Ascending aorta (tissue), 2 donors: ENCODE measurements around the gene ATP5F1D. TPM values are rescaled to one million over a fixed set of nuclear protein-coding genes. Genes with fewer than 3 reads are reported as not detected.

ENCODE experiments used
- DNase-seq, 2 donors: peaks; one replicate each; pipeline ENCODE4 v3.0.0-alpha.2; 2019; ENCODE audit warnings: low spot score in 2 of 2
- H3K27ac ChIP-seq, 2 donors: fragments of 200-600 bp; sonication (generic); one replicate each; pipeline ENCODE4 v1.5.1; 2016 to 2017; ENCODE audit warnings: mild to moderate bottlenecking in 1 of 2
- H3K27me3 ChIP-seq: fragments of 200-600 bp; sonication (generic); one replicate; pipeline ENCODE4 v1.5.1; 2017
- H3K36me3 ChIP-seq, 2 donors: fragments of 200-600 bp; sonication (generic); one replicate each; pipeline ENCODE4 v1.5.1; 2016
- H3K4me1 ChIP-seq, 2 donors: fragments of 200-600 bp; sonication (generic); one replicate each; pipeline ENCODE4 v1.5.1; 2016 to 2017; ENCODE audit warnings: mild to moderate bottlenecking in 1 of 2
- H3K4me3 ChIP-seq, 2 donors: fragments of 200-600 bp; sonication (generic); one replicate each; pipeline ENCODE4 v1.5.1; 2016 to 2017; ENCODE audit warnings: mild to moderate bottlenecking in 1 of 2
- H3K9me3 ChIP-seq, 2 donors: fragments of 200-600 bp; sonication (generic); one replicate each; pipeline ENCODE4 v1.5.1; 2016
- CTCF ChIP-seq, 3 experiments: fragments of 200-600 bp in 2 of 3; fragments of 450-650 bp in 1 of 3; sonication (generic) in 2 of 3; IDR thresholded peaks; one replicate each; pipeline ENCODE4 v1.5.1; 2016 to 2019; ENCODE audit warnings: antibody characterized with exemption in 3 of 3, mild to moderate bottlenecking in 1 of 3, moderate library complexity in 1 of 3
- intact Hi-C: fragments of 100-400 bp; cut with DNase I; formaldehyde crosslinking; loops from one replicate; pipeline ENCODE4 v1.15.1; 2023
- total RNA-seq: library from RNA; depleted of rRNA; stranded (reverse); fragments of >200 nt; gene quantifications from one replicate; pipeline ENCODE4 v1.1.0, GENCODE V29; 2016

ATP5F1D gene
- total RNA-seq, 1 donor from 2014 or later, result 232 TPM

- no peak for DNase-seq
- H3K4me3 ChIP-seq, result no peak overlapping the region
- intact Hi-C loops, result no loop called here
- H3K9me3 ChIP-seq, result no peaks in the 10 kb centered on the region
- H3K27ac ChIP-seq, result no peak overlapping the region
- no peak for TF ChIP-seq CTCF (IDR thresholded peaks at IDR 0.05)
- no peaks in the 10 kb centered on the region for H3K36me3 ChIP-seq
- no peaks in the 10 kb centered on the region for H3K4me1 ChIP-seq
- peaks cover 26% of the 10 kb centered on the region for H3K27me3 ChIP-seq
These were observed 48.7 kb downstream of the ATP5F1D start for GRCh38 chr19:1290196-1290702.

- TF ChIP-seq CTCF (IDR thresholded peaks at IDR 0.05), result no peak
- no peak for DNase-seq
These were observed 49.4 kb downstream of the ATP5F1D start for GRCh38 chr19:1290703-1291651.

GRCh38 chr19:1291761-1292418 is 50.3 kb downstream of the ATP5F1D start:
- peaks cover 24% of the 10 kb centered on the region for H3K27me3 ChIP-seq
- TF ChIP-seq CTCF (IDR thresholded peaks at IDR 0.05), result no peak
- no peak for DNase-seq
- H3K27ac ChIP-seq, result no peak overlapping the region
- H3K4me1 ChIP-seq, result peaks cover 3% of the 10 kb centered on the region in 2 donors
- H3K9me3 ChIP-seq, result no peaks in the 10 kb centered on the region
- H3K36me3 ChIP-seq, result no peaks in the 10 kb centered on the region
- H3K4me3 ChIP-seq, result no peak overlapping the region
- intact Hi-C loops, result no loop called here

More at GRCh38 chr19:1290703-1291651, 49.4 kb downstream of the ATP5F1D start:
- Histone ChIP-seq H3K9me3 (no peaks in the 10 kb centered on the region), H3K36me3 (no peaks in the 10 kb centered on the region), H3K4me1 (peaks cover 3% of the 10 kb centered on the region in 2 donors), H3K27ac (no peak overlapping the region), H3K4me3 (no peak overlapping the region), H3K27me3 (peaks cover 31% of the 10 kb centered on the region)
- intact Hi-C loops, result no loop called here

- peaks cover 3% of the 10 kb centered on the region in 2 donors for H3K4me1 ChIP-seq
- H3K9me3 ChIP-seq, result no peaks in the 10 kb centered on the region
- no peak overlapping the region for H3K4me3 ChIP-seq
- intact Hi-C loops, result no loop called here
- no peaks in the 10 kb centered on the region for H3K36me3 ChIP-seq
- TF ChIP-seq CTCF (IDR thresholded peaks at IDR 0.05), result no peak
- peaks cover 18% of the 10 kb centered on the region for H3K27me3 ChIP-seq
- DNase-seq, result no peak
- no peak overlapping the region for H3K27ac ChIP-seq
These were observed 51.0 kb downstream of the ATP5F1D start for GRCh38 chr19:1292419-1293151.

- no peak for DNase-seq
- peaks cover 3% of the 10 kb centered on the region in 2 donors for H3K4me1 ChIP-seq
- H3K9me3 ChIP-seq, result no peaks in the 10 kb centered on the region
- H3K27me3 ChIP-seq, result peaks cover 18% of the 10 kb centered on the region
- no peaks in the 10 kb centered on the region for H3K36me3 ChIP-seq
- H3K27ac ChIP-seq, result no peak overlapping the region
- no peak overlapping the region for H3K4me3 ChIP-seq
- intact Hi-C loops, result no loop called here
- TF ChIP-seq CTCF (IDR thresholded peaks at IDR 0.05), result no peak
These were observed 52.4 kb downstream of the ATP5F1D start for GRCh38 chr19:1293782-1294604.
